Raji (cell line): Measurements from ENCODE around the gene WDR43.

Experiments
- POLR2A ChIP-seq: IDR thresholded peaks from 2 replicates; pipeline ENCODE4 v1.6.1; 2011; ENCODE audit warnings: low read depth, low read length, control low read depth; ENCODE audit not compliant: insufficient read depth

WDR43 gene

DNA sequence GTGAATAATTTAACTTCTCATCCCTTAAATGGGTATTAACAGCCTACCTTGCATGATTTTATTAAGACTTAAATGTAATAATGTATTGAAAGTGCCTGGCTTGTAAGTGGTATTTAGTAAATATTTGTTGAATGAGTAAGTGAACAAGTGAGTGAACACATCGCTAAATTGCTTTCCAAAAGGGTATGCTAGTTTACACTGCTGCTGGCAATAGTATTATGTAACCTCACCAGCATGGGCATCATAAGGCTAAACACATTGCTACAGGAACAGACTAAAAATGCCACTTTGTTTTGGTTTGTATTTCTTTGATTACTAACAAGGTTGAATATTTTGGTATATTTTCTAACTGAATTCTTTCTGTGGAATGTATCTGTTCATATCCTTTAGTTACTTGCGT, 9.8 kb downstream of the WDR43 start:
- no peak for TF ChIP-seq POLR2A

DNA sequence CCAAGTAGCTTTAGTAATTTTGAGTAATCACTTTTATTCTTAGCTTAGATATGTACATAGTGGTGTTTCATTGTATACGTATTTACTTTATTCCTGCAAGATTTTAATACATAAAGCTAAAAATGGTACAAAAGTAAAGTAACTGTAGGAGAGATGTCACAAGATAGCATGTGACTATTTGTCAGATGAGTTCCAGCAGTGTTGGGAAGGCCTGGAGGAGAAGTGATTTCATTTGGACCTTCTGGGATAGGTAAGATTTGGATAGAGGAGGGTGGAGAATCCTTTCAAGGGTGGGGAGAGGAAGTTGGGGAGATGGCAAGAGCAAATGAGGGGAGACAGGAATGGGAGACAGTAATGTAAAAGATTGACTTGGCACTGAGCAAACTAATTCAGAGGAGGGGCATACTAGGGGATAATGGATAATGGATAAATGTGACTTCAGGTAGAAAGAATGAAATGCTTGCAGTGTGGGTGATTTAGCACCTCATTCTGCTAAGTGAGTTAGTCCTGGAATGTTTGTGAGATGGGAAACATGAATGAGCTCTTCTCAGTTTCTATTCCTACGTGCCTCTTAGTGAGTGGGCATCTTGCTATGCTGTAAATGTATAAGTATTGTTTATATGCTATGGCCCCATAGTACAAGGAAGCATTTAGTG, 10.5 kb downstream of the WDR43 start:
- no peak for TF ChIP-seq POLR2A

DNA sequence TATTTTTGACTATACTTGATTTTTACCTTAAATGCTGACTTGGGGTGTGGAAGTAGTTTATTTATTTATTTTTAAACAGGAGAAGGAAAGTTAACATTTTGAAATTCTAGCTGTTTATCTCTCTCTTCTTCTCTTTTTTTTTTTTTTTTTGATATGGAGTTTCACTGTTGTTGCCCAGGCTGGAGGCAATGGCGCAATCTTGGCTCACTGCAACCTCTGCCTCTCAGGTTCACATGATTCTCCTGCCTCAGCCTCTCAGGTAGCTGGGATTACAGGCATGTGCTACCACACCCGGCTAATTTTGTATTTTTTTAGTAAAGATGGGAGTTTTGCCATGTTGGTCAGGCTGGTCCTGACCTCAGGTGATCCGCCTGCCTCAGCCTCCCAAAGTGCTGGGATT, 11.1 kb downstream of the WDR43 start:
- no peak for TF ChIP-seq POLR2A

DNA sequence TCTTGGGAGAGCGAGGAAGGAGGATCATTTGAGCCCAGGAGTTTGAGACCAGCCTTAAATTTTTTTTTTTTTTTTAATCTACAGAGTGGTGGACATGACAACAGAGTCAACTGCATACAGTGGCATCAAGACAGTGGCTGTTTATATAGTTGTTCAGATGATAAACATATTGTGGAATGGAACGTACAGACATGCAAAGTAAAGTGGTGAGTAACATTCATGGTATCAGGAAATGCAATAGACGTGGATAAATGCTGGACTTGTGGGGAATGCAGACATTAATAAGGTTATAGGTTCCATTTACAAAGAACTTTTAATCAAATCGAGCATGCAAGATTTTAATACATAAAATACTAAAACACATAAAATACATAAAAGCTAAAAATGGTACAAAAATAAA, 11.9 kb downstream of the WDR43 start:
- no peak for TF ChIP-seq POLR2A

DNA sequence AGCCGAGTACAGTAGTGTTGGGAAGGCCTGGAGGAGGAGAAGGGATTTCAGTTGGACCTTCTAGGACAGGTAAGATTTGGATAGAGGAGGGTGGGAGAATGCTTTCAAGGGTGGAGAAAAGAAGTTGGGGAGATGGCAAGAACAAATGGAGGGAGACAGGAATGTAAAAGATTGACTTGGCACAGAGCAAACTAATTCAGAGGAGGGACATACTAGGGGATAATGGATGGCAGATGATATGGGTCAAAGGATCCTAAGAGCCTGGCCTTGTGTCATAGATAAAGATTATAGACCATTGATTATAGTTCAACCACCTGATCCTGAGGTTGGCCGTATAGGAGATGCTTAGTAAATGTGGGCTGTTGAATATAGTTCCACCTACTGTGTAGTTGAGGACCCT, 12.4 kb downstream of the WDR43 start:
- TF ChIP-seq POLR2A, result no peak

DNA sequence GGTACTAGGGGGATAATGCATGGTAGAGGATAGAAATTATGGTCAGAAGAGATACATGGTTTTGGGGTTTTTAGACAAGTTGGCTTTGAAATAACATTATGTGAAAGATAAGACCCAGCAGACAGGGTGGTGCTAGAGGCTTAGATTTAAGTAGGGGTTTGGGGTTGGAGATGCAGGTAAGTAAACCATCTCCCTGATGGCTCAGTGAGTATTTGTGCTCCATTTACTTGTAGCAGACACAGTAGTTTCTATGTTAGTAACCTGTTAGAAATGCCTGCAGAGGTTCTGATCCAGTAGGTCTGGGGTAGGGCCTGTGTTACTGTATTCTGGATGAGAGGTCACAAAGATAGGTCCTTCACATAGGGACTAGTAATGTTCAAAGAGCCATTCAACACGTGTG, 13.7 kb downstream of the WDR43 start:
- TF ChIP-seq POLR2A, result no peak

DNA sequence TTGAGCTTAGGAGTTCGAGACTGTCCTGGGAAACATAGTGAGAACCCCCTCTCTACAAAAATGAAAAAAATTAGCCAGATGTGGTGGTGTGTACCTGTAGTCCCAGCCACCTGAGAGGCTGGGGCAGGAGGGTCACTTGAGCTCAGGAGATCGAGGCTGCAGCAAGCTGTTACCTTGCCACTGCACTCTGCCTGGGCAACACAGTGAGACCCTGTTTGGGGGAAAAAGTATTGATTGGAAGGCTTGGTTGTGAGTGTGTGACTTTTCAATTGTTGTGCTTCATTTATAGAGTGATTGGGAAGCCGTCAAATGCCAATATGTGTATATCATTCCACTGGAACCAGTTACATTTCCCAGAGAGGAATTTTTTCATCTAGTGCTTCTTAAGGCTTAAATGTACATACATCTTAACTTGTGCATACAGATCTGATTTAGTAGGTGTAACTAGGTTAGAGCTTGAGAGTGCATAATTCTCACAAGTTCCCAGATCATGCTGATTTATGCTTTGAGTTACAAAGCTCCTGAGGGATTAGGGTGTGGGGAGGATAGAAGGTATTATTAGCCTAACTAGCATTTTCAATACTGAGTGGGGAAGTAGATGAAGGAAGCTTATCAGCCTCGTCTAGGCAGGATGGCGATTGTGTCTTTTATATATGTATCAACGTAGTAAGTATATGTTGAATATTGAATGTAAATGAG, 15.3 kb downstream of the WDR43 start:
- no peak for TF ChIP-seq POLR2A

DNA sequence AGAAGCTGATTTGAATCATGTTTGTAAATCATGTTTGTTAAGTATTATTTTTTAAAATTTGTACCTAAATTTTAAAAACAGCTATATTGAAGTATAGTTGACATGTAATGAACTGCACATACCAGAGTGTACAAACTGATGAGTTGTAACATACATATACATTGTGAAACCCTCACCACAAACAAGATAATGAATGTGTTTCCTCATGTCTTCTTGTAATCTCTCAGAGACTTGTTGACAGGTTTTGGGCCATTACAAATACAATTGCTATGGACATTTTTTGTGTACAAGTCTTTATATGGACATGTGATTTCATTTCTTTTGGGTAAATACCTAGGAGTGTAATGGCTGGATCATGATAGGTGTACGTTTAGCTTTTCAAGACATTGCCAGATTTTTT, 21.5 kb downstream of the WDR43 start:
- no peak for TF ChIP-seq POLR2A

DNA sequence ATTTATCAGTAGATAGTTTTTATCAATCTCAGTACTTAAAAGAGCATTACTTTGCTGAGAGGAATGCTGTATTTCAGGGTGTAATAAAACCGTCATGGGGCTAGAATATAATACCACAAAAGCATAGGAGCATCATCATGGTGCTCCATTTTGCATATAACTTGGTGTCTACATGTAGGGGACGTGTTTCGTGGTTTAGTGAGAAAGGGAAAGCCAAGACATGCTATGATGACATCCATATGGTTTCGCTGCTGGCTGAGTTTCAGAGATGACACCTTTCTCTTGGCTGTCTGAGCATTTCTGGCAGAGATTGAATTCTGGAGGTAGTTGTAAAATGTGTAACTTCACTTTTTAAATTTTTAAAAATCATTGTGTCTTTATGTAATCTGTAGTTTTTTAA, 32.4 kb downstream of the WDR43 start:
- no peak for TF ChIP-seq POLR2A

DNA sequence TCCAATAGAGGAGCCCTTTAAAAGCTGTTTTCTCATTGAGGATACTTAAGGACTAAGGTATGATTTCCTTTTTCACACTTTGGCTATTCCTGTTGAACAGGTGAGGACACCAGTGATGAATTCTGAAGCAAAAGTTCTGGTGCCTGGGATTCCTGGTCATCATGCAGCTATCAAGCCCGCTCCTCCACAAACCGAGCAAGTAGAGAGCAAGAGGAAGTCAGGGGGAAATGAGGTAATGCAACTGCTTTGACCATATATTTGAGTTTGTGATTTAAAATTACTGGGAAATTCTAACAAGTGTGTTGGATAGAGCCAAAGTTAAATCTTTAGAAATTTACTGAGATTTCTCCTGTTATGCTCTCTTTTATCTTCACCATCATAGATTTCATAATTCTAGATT, 33.0 kb downstream of the WDR43 start:
- no peak for TF ChIP-seq POLR2A

DNA sequence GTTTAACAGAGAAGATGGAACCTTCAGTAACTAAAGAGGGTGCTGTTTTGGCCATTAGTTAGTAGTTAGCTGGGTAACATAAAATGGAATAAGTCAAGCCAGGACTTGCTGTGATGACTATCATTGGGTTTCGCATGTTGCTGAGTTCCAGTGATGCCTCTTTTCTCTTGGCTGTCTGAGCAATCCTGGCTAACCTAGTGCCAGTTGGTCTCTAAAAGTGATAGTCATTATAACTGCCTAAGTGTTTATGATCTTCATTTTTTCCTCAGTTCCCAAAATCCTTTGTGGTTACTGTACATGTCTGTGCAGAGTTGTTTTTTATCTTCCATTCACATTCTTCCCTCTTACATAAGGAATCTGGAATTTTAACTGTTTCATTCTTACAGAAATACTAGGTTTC, 33.4 kb downstream of the WDR43 start:
- TF ChIP-seq POLR2A, result no peak

DNA sequence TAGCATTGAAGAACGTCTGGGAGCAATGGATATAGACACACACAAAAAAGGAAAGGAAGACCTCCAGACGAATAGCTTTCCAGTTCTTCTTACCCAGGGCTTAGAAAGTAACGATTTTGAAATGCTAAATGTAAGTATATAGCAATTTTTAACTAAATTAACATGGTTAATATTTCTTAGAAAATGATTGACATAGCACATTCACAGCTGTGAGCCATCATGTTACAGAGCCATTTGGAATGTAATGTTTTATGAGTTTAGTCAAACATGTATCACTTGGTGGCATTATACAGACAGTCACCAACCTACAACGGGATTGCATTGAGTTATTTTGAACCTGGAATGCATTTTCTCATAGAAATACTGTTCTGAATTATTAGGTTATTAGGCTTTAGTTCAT, 35.1 kb downstream of the WDR43 start:
- no peak for TF ChIP-seq POLR2A

DNA sequence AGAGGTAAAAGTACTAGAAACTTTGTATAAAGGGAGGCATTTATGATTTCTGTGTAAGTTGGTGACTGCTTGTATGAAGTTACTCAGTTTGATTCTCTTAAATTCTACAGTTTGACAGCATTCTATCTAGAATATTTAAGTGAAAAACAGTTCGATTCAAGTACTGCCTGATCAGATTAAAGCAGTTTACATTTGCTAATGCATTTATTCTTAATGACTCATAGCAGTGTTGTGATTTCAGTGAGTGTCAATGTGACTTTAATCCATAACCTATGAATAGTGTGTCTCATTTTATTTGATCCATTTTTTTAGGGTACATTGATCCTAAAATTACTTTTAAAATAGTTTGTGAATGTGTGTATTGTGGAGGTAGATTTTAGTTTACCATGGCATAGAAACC, 35.7 kb downstream of the WDR43 start:
- no peak for TF ChIP-seq POLR2A

DNA sequence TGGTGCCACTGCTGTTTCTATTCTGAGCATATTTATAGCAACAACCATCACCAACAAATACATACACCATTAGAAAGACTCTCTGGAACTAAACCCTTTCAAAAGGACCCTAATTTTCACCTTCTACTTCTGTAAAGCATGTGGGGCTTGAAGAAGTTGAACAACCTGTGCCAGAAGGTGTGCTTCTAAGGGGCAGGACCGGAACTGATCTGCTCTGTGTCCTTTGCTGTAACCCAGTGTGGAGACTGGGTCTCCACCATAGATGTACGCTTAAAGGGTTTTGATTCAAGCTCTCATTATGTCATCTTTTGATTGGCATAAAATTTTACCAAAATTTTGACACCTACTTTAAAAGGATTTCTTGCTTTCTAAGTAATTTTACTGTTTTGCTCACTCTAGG, 40.3 kb downstream of the WDR43 start:
- TF ChIP-seq POLR2A, result no peak

DNA sequence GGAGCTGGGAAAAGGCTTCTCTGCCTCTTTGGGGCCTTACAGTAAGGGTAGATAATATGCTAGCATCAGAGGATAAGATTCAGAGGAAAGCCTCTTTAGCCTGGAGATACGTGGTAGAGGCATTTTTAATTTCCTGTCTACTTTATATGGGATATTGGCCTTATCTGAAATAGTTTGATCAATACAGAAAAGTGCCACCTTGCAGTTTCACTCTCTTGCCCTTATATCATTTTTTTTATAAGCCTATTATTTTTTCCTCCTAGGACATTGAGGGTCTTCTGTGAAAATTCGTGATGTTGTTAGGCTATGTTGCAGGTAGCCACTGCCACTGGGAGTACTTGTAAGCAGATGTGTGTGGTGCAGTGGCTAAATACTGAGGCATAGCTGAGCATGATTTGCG, 46.5 kb downstream of the WDR43 start:
- TF ChIP-seq POLR2A, result no peak

DNA sequence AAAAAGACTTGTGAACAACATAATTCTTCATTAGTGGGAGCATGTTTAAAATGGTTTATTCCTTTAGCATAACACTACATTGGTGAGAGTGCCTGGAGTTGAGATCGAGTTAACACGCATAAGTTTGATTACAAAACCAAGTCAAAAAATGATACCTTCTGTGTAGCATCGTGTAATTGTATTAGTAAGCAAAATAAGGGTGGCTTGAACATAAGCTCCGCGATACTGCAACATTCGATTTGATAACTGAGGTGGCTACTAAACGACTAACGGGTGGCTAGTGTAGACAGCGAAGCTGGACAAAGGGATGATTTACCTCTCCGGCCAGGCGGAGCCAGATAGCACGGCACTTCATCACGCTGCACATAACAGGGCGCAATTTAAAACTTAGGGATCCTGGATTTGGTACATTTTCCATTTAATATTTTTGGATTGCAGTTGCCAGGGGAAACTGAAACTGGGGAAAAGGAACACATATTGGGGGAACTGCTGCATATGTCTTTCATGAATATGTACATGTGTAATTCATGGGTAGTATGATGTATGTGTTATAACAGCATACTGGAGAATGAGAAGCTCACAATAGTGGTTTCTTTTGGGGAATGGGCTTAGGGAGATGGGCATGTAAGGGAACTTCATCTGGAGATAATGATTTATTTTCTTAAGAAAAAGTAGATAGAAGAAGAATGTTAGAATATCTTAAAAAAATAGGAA, 50.2 kb downstream of the WDR43 start:
- TF ChIP-seq POLR2A, result no peak

DNA sequence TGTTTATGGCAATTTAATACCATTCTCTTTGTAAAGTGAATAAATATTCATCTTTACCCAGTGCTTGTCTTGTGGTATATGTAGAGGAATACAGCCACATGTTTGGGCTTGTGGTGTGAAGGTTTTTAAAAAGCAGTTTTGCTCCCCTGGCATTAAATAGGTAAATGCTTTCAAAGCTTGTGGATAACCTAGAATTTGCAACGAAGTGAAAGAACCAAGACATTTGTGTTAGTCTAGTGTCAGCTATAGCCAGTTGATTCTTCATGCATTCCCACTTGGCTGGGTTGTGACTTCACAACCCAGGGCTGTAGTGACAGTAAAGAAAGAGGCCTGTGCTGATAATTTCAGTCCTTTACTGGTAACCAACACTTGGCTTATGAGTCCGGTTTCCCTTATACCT, 53.7 kb downstream of the WDR43 start:
- TF ChIP-seq POLR2A, result no peak

DNA sequence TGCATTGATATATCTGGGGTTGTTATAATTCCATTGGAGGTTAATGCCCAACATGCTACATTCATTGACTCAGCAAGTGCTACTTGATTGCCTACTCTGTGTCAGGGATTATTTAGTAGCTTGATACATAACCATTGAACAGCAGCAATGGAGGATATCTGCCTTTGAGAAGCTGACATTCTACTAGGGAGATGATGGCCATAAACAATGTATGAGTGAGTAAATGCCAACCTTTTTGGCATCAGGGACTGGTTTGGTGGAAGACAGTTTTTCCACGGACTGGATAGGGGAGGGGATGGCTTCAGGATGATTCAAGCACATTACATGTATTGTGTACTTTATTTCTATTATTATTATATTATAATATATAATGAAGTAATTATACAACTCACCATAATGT, 54.7 kb downstream of the WDR43 start:
- TF ChIP-seq POLR2A, result no peak
